ENCODE data around the gene TIA1.
A peak's percentile ranks its signal among the peaks of the same experiment; 100 is the strongest.
"Not testable (repeated sequence)": the region's sequence is repeated elsewhere in the genome, so short reads cannot be mapped to it uniquely, and the experiment has no call there.

The TIA1 gene

GRCh38 chr2:70214953-70215549 is 33.4 kb downstream of the TIA1 start:
- peak; percentile 96 for DNase-seq

- DNase-seq = no peak
Measured at GRCh38 chr2:70214365-70214764, 34.1 kb downstream of the TIA1 start.

GRCh38 chr2:70212298-70212932 is 36.0 kb downstream of the TIA1 start:
- peak; percentile 20 for DNase-seq

GRCh38 chr2:70211595-70211994 is 36.8 kb downstream of the TIA1 start:
- no peak for DNase-seq

- no peak for DNase-seq
Measured at GRCh38 chr2:70204452-70204851, 44.0 kb downstream of the TIA1 start.

GRCh38 chr2:70203086-70203485 is 45.3 kb downstream of the TIA1 start:
- no peak for DNase-seq

- DNase-seq = no peak
Measured at GRCh38 chr2:70202236-70202806, 46.1 kb downstream of the TIA1 start.

GRCh38 chr2:70201831-70202230 is 46.6 kb downstream of the TIA1 start:
- DNase-seq = no peak

GRCh38 chr2:70201225-70201768 is 47.1 kb downstream of the TIA1 start:
- no peak for DNase-seq

- no peak for DNase-seq
Measured at GRCh38 chr2:70199320-70199864, 49.0 kb downstream of the TIA1 start.

- DNase-seq = no peak
Measured at GRCh38 chr2:70192516-70192915, 55.9 kb downstream of the TIA1 start.

- DNase-seq = no peak
Measured at GRCh38 chr2:70191244-70191735, 57.1 kb downstream of the TIA1 start.

- DNase-seq = peak; percentile 98
Measured at GRCh38 chr2:70190418-70191243, 57.8 kb downstream of the TIA1 start, which contains the start of gene C2orf42. Gene C2orf42 (minus strand): TSS chr2:70191019. CDS start chr2:70181985, 9,034 bp downstream.

GRCh38 chr2:70188460-70188859 is 60.0 kb downstream of the TIA1 start:
- DNase-seq = no peak

GRCh38 chr2:70187170-70187569 is 61.3 kb downstream of the TIA1 start:
- DNase-seq = not testable (repeated sequence)

GRCh38 chr2:70182689-70183088 is 65.7 kb downstream of the TIA1 start:
- no peak for DNase-seq

GRCh38 chr2:70181363-70181956 is 67.0 kb downstream of the TIA1 start:
- no peak for DNase-seq

- DNase-seq = no peak
Measured at GRCh38 chr2:70173520-70173919, 74.9 kb downstream of the TIA1 start.

- DNase-seq = not testable (repeated sequence)
Measured at GRCh38 chr2:70169654-70170245, 78.7 kb downstream of the TIA1 start.

GRCh38 chr2:70161069-70161534 is 87.3 kb downstream of the TIA1 start:
- no peak for DNase-seq

GRCh38 chr2:70160545-70160944 is 87.9 kb downstream of the TIA1 start:
- no peak for DNase-seq

Data from fibroblast of skin of abdomen (primary cell).